Heart right ventricle (tissue), 16 donors: Measurements from ENCODE around the gene C4BPA. TPM values are rescaled to one million over a fixed set of nuclear protein-coding genes. Genes with fewer than 3 reads are reported as not detected.

Experiments
- ATAC-seq, 8 donors: fragments of 200-7000 bp; cut with Tn5 transposase; one replicate each; pipeline ENCODE4 v1.9.1; 2020; ENCODE audit warnings: mild to moderate bottlenecking in 8 of 8, moderate library complexity in 8 of 8, moderate number of reproducible peaks in 1 of 8
- DNase-seq, 2 donors: peaks; one replicate each; pipeline ENCODE4 v3.0.0-alpha.2; 2020
- H3K27ac ChIP-seq, 10 donors: fragments of 200-600 bp; sonication (generic) in 2 of 10; one replicate each; pipeline versions ENCODE4 v1.5.0 to v1.8.0; 2020 to 2022; ENCODE audit warnings: mild to moderate bottlenecking in 3 of 10
- H3K27me3 ChIP-seq, 7 donors: fragments of 200-600 bp; one replicate each; pipeline ENCODE4 v1.8.0; 2021 to 2022; ENCODE audit warnings: mild to moderate bottlenecking in 2 of 7
- H3K36me3 ChIP-seq, 9 donors: fragments of 200-600 bp; sonication (generic) in 1 of 9; one replicate each; pipeline versions ENCODE4 v1.5.0 to v1.8.0; 2020 to 2022; ENCODE audit warnings: mild to moderate bottlenecking in 2 of 9
- H3K4me1 ChIP-seq, 9 donors: fragments of 200-600 bp; sonication (generic) in 1 of 9; one replicate each; pipeline versions ENCODE4 v1.5.0 to v1.8.0; 2020 to 2022; ENCODE audit warnings: mild to moderate bottlenecking in 4 of 9
- H3K4me3 ChIP-seq, 10 donors: fragments of 200-600 bp; sonication (generic) in 2 of 10; one replicate each; pipeline versions ENCODE4 v1.5.0 to v1.8.0; 2020 to 2022; ENCODE audit warnings: mild to moderate bottlenecking in 7 of 10, moderate library complexity in 2 of 10
- H3K9me3 ChIP-seq, 11 donors: fragments of 200-600 bp in 10 of 11; sonication (generic) in 2 of 11; one replicate each; pipeline versions ENCODE4 v1.5.0 to v1.8.0; 2013 to 2022; ENCODE audit warnings: mild to moderate bottlenecking in 2 of 11, control low read depth in 1 of 11, moderate library complexity in 1 of 11
- CTCF ChIP-seq, 9 donors: fragments of 200-600 bp; sonication (generic) in 2 of 9; IDR thresholded peaks; one replicate each; pipeline versions ENCODE4 v1.5.0 to v1.8.0; 2021 to 2022; ENCODE audit warnings: antibody characterized with exemption in 9 of 9, mild to moderate bottlenecking in 5 of 9, moderate library complexity in 1 of 9
- WGBS, 2 donors: extraction: QIAGEN DNeasy Blood & Tissue Kit; methylation state at CpG; one replicate each; pipeline ENCODE4 v1.1.7; 2013; ENCODE audit warnings: inconsistent platforms in 1 of 2; 5-methylcytosine and 5-hydroxymethylcytosine counted together
- intact Hi-C, 10 donors: fragments of 100-400 bp; cut with DNase I; formaldehyde crosslinking; loops; one replicate each; pipeline versions ENCODE4 v1.11.1 to v1.14.2; 2022
- polyA plus RNA-seq, 2 donors: library from polyadenylated mRNA; stranded (reverse); fragments of 200-250 nt; gene quantifications; one replicate each; pipeline ENCODE4 v1.2.3, GENCODE V29; 2013
- total RNA-seq, 10 donors: library from RNA; stranded (reverse); fragmentation: NEBNext Ultra II Directional in 3 of 10; extraction: Animal tissue kit (Norgen Biotek cat#: 25700) in 3 of 10; gene quantifications; one replicate each; pipeline versions ENCODE4 v1.2.1 to v1.2.4, GENCODE V29; 2021 to 2023
- donor health status: Arrhythmogenic right ventricular cardiomyopathy.
- donor health status: ischemic (EF 13 %, LVEDD 7.1; RV severe dilation, severe dysfunction).
- donor health status: healthy with polysubstance abuse.
- donor health status: DM: no; HTN: yes; CAD: no.
- donor health status: DM: no; HTN: no; CAD: no.
- donor health status: ischemic (EF 25% LVEDD 6.9; RV normal size, moderate dysfunction).
- donor health status: ischemic (EF 25% LVEDD 5.7; RV mildly dilated, moderate dysfunction).
- donor health status: healthy.
- donor health status: DM: yes; HTN: yes; CAD: no.
- donor health status: Ischemic cardiomyopathy.
- donor health status: ischemic (EF 35%, LVEDD 5.7; RV mildly dilated, moderate dysfunction).
- donor health status: nonischemic (EF 11% LVEDD 7.7; RV severe dilation, severe dysfunction).
- donor health status: DM: yes; HTN: yes; CAD: no.
- donor health status: PGD.
- donor health status: ischemic (EF 29% LVEDD 5.4; RV normal size, mild dysfunction).
- donor health status: nonischemic (EF 23%, LVEDD 6.1; RV moderate dilation, normal function).

The C4BPA gene
- total and polyA plus RNA-seq, 12 donors, result not detected

GRCh38 chr1:207058252-207058651 is 45.8 kb upstream of the C4BPA start:
- peaks cover 0 to 45% (median 13%) of the 10 kb centered on the region in 9 donors for H3K36me3 ChIP-seq
- H3K9me3 ChIP-seq, result no peaks in the 10 kb centered on the region
- peaks cover 5 to 70% (median 24%) of the 10 kb centered on the region in 9 donors for H3K4me1 ChIP-seq
- TF ChIP-seq CTCF (IDR thresholded peaks at IDR 0.05), result no peak
- H3K27ac ChIP-seq, result peak overlapping the region; percentile 24 to 93 (median 56)
- ATAC-seq, result peak in 5 of 8 donors; percentile 36 to 64 (median 54)
- no peak overlapping the region for H3K4me3 ChIP-seq
- 61 to 76% methylated on average over 4 of the region's 4 CpGs for WGBS, 2 donors
- intact Hi-C loops, result no loop called here
- no peaks in the 10 kb centered on the region for H3K27me3 ChIP-seq
- peak in 1 of 2 donors; percentile 37 for DNase-seq

DNA sequence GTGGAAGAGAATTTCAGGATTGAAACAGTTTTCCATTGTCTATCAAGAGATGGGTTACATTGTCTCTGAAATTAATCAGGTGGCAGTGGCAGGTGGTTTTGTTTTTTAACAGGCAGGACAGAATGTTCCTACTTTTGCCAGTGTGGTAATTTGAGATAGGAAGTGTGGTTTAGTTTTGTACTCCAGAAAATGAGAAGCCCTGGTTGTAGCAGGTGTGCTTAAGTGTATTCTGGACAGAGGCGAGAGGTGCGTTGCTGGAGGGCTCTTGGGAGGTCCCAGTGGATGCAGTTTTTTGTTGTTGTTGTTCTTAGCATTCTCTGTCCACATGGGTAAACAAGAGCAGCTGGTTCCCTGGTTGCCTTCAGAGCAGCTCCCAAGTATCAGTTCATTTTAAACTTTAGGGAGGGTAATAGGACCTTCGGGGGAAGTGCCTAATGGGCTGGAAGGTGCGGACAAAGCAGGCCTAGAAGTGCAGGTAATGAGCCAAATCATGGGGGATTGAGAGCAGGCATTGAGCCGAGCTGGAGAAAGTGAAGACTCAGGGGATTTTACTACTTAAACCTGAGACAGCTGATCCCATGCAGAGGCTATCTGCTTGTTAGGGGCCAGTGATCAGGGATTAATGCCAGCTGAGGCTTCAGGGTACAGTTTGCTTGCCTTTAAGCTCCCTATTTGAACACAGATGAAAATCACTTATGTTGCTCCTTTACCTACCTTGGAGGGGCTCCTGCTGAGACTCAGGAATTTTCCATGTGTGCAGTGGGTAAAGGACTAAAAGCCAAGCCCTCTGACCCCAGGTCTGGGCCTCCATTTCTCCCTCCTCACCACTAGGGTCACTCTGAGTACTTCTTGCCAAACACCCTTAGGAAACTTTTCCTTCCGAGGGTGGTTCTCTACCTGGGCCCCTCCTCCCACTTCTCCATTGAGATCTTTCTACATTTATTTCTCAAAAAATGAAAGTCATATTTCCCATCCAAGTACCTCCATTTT is 44.9 kb upstream of the C4BPA start:
- 73 to 82% methylated on average over 6 of the region's 6 CpGs for WGBS, 2 donors
- ATAC-seq, result peak in 3 of 8 donors; percentile 12 to 63 (median 29)
- H3K36me3 ChIP-seq, result peaks cover 0 to 52% (median 13%) of the 10 kb centered on the region in 9 donors
- no peaks in the 10 kb centered on the region for H3K27me3 ChIP-seq
- no peak for TF ChIP-seq CTCF (IDR thresholded peaks at IDR 0.05)
- H3K4me3 ChIP-seq, result no peak overlapping the region
- intact Hi-C loops, result no loop called here
- DNase-seq, result no peak
- peaks cover 5 to 71% (median 27%) of the 10 kb centered on the region in 9 donors for H3K4me1 ChIP-seq
- no peaks in the 10 kb centered on the region for H3K9me3 ChIP-seq
- H3K27ac ChIP-seq, result peak overlapping the region; percentile 20 to 93 (median 54)

DNA sequence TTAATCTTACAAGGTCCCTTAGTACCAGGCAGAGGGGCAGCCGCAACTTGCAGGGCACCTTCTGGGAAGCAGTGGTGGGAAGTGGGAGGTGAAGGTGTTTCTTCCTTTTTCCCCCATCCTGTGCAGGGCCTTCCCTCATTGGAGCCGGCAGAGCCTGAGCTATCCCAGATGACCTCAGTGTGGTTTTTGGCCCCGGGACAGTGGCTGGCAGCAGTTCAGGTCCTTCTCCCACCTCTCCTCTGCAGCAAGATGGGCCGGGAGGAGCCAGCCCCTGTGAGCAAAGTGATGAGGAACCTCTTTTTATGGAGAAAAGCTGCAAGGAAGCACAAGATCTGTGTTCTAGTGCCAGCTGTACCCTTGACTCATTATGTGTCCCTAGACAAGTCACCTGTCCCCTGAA is 44.2 kb upstream of the C4BPA start:
- H3K27me3 ChIP-seq, result no peaks in the 10 kb centered on the region
- no peaks in the 10 kb centered on the region for H3K9me3 ChIP-seq
- peaks cover 0 to 59% (median 13%) of the 10 kb centered on the region in 9 donors for H3K36me3 ChIP-seq
- no peak for TF ChIP-seq CTCF (IDR thresholded peaks at IDR 0.05)
- DNase-seq (no peak), ATAC-seq (no peak)
- H3K27ac ChIP-seq, result peak overlapping the region in 8 of 10 donors; percentile 11 to 93 (median 54)
- peaks cover 5 to 73% (median 30%) of the 10 kb centered on the region in 9 donors for H3K4me1 ChIP-seq
- H3K4me3 ChIP-seq, result no peak overlapping the region
- 34 to 44% methylated on average over 4 of the region's 4 CpGs for WGBS, 2 donors
- intact Hi-C loops, result no loop called here

- DNase-seq (no peak), ATAC-seq (no peak)
- WGBS, 2 donors, result 78 to 83% methylated on average over 3 of the region's 3 CpGs
- Histone ChIP-seq H3K27ac (peak overlapping the region in 4 of 10 donors; percentile 17 to 93 (median 78)), H3K27me3 (no peaks in the 10 kb centered on the region), H3K36me3 (peaks cover 0 to 66% (median 13%) of the 10 kb centered on the region in 9 donors), H3K9me3 (no peaks in the 10 kb centered on the region), H3K4me1 (peaks cover 5 to 73% (median 29%) of the 10 kb centered on the region in 9 donors), H3K4me3 (no peak overlapping the region)
- no peak for TF ChIP-seq CTCF (IDR thresholded peaks at IDR 0.05)
- intact Hi-C loops, result no loop called here
These were observed 43.4 kb upstream of the C4BPA start for GRCh38 chr1:207060596-207060995.
